H1 (cell line): Measurements from ENCODE around the gene RBM38. TPM values are rescaled to one million over a fixed set of nuclear protein-coding genes. Genes with fewer than 3 reads are reported as not detected.

Experiments
- CTCF ChIA-PET: fragments of 300-600 bp; sonication (Branson Sonifier 250); formaldehyde crosslinking; loops from one replicate; lab custom pipeline; 2021; ENCODE audit not compliant: partially characterized antibody; lab: Charles Lee
- POLR2A ChIA-PET: fragments of 300-600 bp; sonication (Branson Sonifier 250); formaldehyde crosslinking; loops from one replicate; lab custom pipeline; 2021; ENCODE audit warnings: inconsistent platforms; ENCODE audit not compliant: partially characterized antibody; lab: Charles Lee
- DNase-seq, 2 experiments: peaks; one replicate each; pipeline versions ENCODE4 v3.0.0 to v3.0.0-alpha.2; 2010 to 2022; ENCODE audit warnings: low spot score in 2 of 2, low read depth in 1 of 2, mixed read lengths in 1 of 2
- FAIRE-seq: peaks from 2 replicates; lab custom pipeline; 2011; peaks lifted over from hg19 to GRCh38; lab: Jason Lieb, UNC
- H2AFZ ChIP-seq: 2 replicates; pipeline ENCODE4 v1.8.1; 2012; ENCODE audit warnings: low read length, inconsistent platforms
- H2AK5ac ChIP-seq: 2 replicates; pipeline ENCODE4 v1.6.1; 2013; ENCODE audit warnings: low read depth, low read length
- H2BK120ac ChIP-seq: replicated peaks from 2 replicates; pipeline ENCODE3; 2013; ENCODE audit warnings: low read depth, low read length, inconsistent platforms
- H2BK12ac ChIP-seq: 2 replicates; pipeline ENCODE4 v1.6.1; 2013; ENCODE audit warnings: low read depth, low read length
- H2BK15ac ChIP-seq: 2 replicates; pipeline ENCODE4 v1.6.1; 2013; ENCODE audit warnings: low read length
- H2BK20ac ChIP-seq: 2 replicates; pipeline ENCODE4 v1.6.1; 2013; ENCODE audit warnings: low read length
- H2BK5ac ChIP-seq: 2 replicates; pipeline ENCODE4 v1.6.1; 2013; ENCODE audit warnings: low read depth, low read length
- H3K14ac ChIP-seq: 2 replicates; pipeline ENCODE4 v1.6.1; 2013; ENCODE audit warnings: inconsistent platforms; ENCODE audit not compliant: insufficient read length
- H3K18ac ChIP-seq: 2 replicates; pipeline ENCODE4 v1.6.1; 2013; ENCODE audit warnings: low read length; ENCODE audit errors: extremely low read depth
- H3K23ac ChIP-seq: 2 replicates; pipeline ENCODE4 v1.6.1; 2013; ENCODE audit warnings: inconsistent platforms; ENCODE audit not compliant: insufficient read length
- H3K23me2 ChIP-seq: 2 replicates; pipeline ENCODE4 v1.6.1; 2013; ENCODE audit warnings: low read depth, low read length
- H3K27ac ChIP-seq: 2 replicates; pipeline ENCODE4 v1.6.1; 2011; ENCODE audit warnings: low read depth, low read length, inconsistent platforms
- H3K27me3 ChIP-seq, 4 experiments: replicated peaks in 1 of 4; 1 replicate in 1 of 4; 2 replicates in 3 of 4; pipeline versions ENCODE4 v1.6.1 to v1.8.1; 2011 to 2013; ENCODE audit warnings: low read length in 3 of 4, mild to moderate bottlenecking in 3 of 4, inconsistent platforms in 2 of 4, mixed read lengths in 2 of 4, moderate library complexity in 1 of 4; ENCODE audit not compliant: control insufficient read depth in 3 of 4, insufficient read depth in 3 of 4; ENCODE audit errors: extremely low read depth in 1 of 4
- H3K36me3 ChIP-seq, 4 experiments: 2 replicates each; pipeline versions ENCODE4 v1.6.1 to v1.8.1; 2011 to 2013; ENCODE audit warnings: mild to moderate bottlenecking in 4 of 4, low read length in 3 of 4, moderate library complexity in 2 of 4, control low read depth in 1 of 4, inconsistent platforms in 1 of 4; ENCODE audit not compliant: insufficient read depth in 4 of 4, control insufficient read depth in 2 of 4
- H3K4ac ChIP-seq: replicated peaks from 2 replicates; pipeline ENCODE3; 2013; ENCODE audit warnings: low read length, low read depth, mixed read lengths, inconsistent platforms; ENCODE audit not compliant: insufficient read length
- H3K4me1 ChIP-seq, 4 experiments: replicated peaks in 1 of 4; 1 replicate in 1 of 4; 2 replicates in 3 of 4; pipeline versions ENCODE4 v1.6.1 to v1.8.1; 2011 to 2013; ENCODE audit warnings: low read length in 3 of 4, inconsistent platforms in 2 of 4, mixed read lengths in 1 of 4; ENCODE audit not compliant: insufficient read depth in 4 of 4, control insufficient read depth in 3 of 4
- H3K4me2 ChIP-seq, 2 experiments: 2 replicates each; pipeline versions ENCODE4 v1.6.1 to v1.8.1; 2011 to 2013; ENCODE audit warnings: low read depth in 2 of 2, low read length in 2 of 2, control low read depth in 1 of 2, inconsistent platforms in 1 of 2, mild to moderate bottlenecking in 1 of 2; ENCODE audit not compliant: insufficient read depth in 1 of 2
- H3K4me3 ChIP-seq, 4 experiments: fragments of 200-600, 300-600 bp in 1 of 4; sonication (generic), shearing (Covaris generic), sonication (Bioruptor Twin) in 1 of 4; 2 replicates each; pipeline versions ENCODE4 v1.5.1 to v1.8.1; 2011 to 2016; ENCODE audit warnings: low read length in 4 of 4, low read depth in 3 of 4, control low read depth in 2 of 4, inconsistent platforms in 2 of 4, mild to moderate bottlenecking in 2 of 4, mixed read lengths in 1 of 4, moderate library complexity in 1 of 4; ENCODE audit not compliant: insufficient read depth in 2 of 4; ENCODE audit errors: extremely low read depth in 1 of 4
- H3K56ac ChIP-seq: replicated peaks from 2 replicates; pipeline ENCODE3; 2013; ENCODE audit warnings: low read depth, mild to moderate bottlenecking, mixed read lengths, low read length, inconsistent platforms; ENCODE audit not compliant: insufficient read length
- H3K79me1 ChIP-seq: 2 replicates; pipeline ENCODE4 v1.6.1; 2013; ENCODE audit warnings: low read depth, low read length, control low read depth
- H3K79me2 ChIP-seq, 2 experiments: 2 replicates each; pipeline versions ENCODE4 v1.6.1 to v1.8.1; 2012 to 2013; ENCODE audit warnings: low read length in 2 of 2, mild to moderate bottlenecking in 2 of 2, inconsistent platforms in 1 of 2; ENCODE audit not compliant: insufficient read depth in 2 of 2, control insufficient read depth in 1 of 2
- H3K9ac ChIP-seq, 4 experiments: replicated peaks in 1 of 4; 1 replicate in 1 of 4; 2 replicates in 3 of 4; pipeline versions ENCODE4 v1.6.1 to v1.8.1; 2011 to 2013; ENCODE audit warnings: low read depth in 3 of 4, low read length in 3 of 4, control low read depth in 2 of 4, mild to moderate bottlenecking in 2 of 4, moderate library complexity in 2 of 4, inconsistent platforms in 1 of 4; ENCODE audit errors: extremely low read depth in 1 of 4
- H3K9me3 ChIP-seq, 2 experiments: 2 replicates each; pipeline versions ENCODE4 v1.6.1 to v1.8.1; 2012 to 2013; ENCODE audit warnings: mild to moderate bottlenecking in 2 of 2, moderate library complexity in 2 of 2, control low read depth in 1 of 2, inconsistent platforms in 1 of 2, low read depth in 1 of 2, low read length in 1 of 2, mixed read lengths in 1 of 2; ENCODE audit not compliant: insufficient read depth in 2 of 2
- H4K20me1 ChIP-seq, 2 experiments: replicated peaks in 1 of 2; 2 replicates each; pipeline versions ENCODE3 to v1.8.1; 2011 to 2013; ENCODE audit warnings: inconsistent platforms in 2 of 2, low read length in 2 of 2, mild to moderate bottlenecking in 1 of 2; ENCODE audit not compliant: insufficient read depth in 2 of 2, control insufficient read depth in 1 of 2
- H4K5ac ChIP-seq: 2 replicates; pipeline ENCODE4 v1.6.1; 2013; ENCODE audit warnings: low read length, low read depth, mixed read lengths, inconsistent platforms; ENCODE audit not compliant: insufficient read length
- H4K8ac ChIP-seq: 2 replicates; pipeline ENCODE4 v1.8.0; 2013; ENCODE audit warnings: mild to moderate bottlenecking, moderate library complexity, low read length, inconsistent platforms; ENCODE audit not compliant: insufficient read depth; ENCODE audit errors: extremely low read depth
- H4K91ac ChIP-seq: replicated peaks from 2 replicates; pipeline ENCODE3; 2013; ENCODE audit warnings: low read length, mixed read lengths, inconsistent platforms; ENCODE audit not compliant: insufficient read length
- BRCA1 ChIP-seq: IDR thresholded peaks from 2 replicates; pipeline ENCODE4 v1.6.1; 2012; ENCODE audit warnings: low read depth, low read length, improper control_type of control experiment
- FOSL1 ChIP-seq: IDR thresholded peaks from 2 replicates; pipeline ENCODE4 v1.6.1; 2011; ENCODE audit warnings: mild to moderate bottlenecking, low read depth, low read length, moderate library complexity; ENCODE audit not compliant: insufficient read depth
- RFX5 ChIP-seq: IDR thresholded peaks from 2 replicates; pipeline ENCODE4 v1.6.1; 2011; ENCODE audit warnings: low read depth, low read length, improper control_type of control experiment, borderline replicate concordance
- TAF1 ChIP-seq: IDR thresholded peaks from 2 replicates; pipeline ENCODE4 v1.6.1; 2011; ENCODE audit warnings: mild to moderate bottlenecking, low read depth, low read length
- TAF7 ChIP-seq: optimal IDR thresholded peaks from 2 replicates; pipeline ENCODE3; 2011; ENCODE audit warnings: low read depth, mild to moderate bottlenecking, inconsistent platforms, low read length, moderate library complexity, borderline replicate concordance
- TCF12 ChIP-seq: IDR thresholded peaks from 2 replicates; pipeline ENCODE4 v1.6.1; 2011; ENCODE audit warnings: low read depth, mild to moderate bottlenecking, low read length
- TEAD4 ChIP-seq: IDR thresholded peaks from 2 replicates; pipeline ENCODE4 v1.6.1; 2012; ENCODE audit warnings: low read depth, low read length, inconsistent platforms, mixed read lengths
- WGBS, 2 experiments: shearing (Covaris generic) in 1 of 2; methylation state at CpG; one replicate each; pipeline versions ENCODE4 v1.1.6 to v1.1.7; 2013 to 2015; ENCODE audit warnings: low lambda C conversion rate in 2 of 2, mixed read lengths in 2 of 2, inconsistent platforms in 1 of 2, low coverage in 1 of 2, missing lambda C conversion rate in 1 of 2; ENCODE audit not compliant: insufficient replicate concordance in 2 of 2, insufficient coverage in 1 of 2, insufficient read length in 1 of 2; ENCODE audit errors: extremely low coverage in 1 of 2, missing lambda C conversion rate in 1 of 2; 5-methylcytosine and 5-hydroxymethylcytosine counted together
- polyA plus RNA-seq, 7 experiments: library from polyadenylated mRNA; depleted of rRNA in 3 of 7; stranded (reverse) in 5 of 7; unstranded in 2 of 7; fragments of >200 nt in 5 of 7; fragments of 200-250 nt in 2 of 7; gene quantifications; 1 replicate in 5 of 7; 2 replicates in 1 of 7; 4 replicates in 1 of 7; pipeline versions ENCODE4 v1.2.1 to v1.2.3, GENCODE V29; 2011 to 2013; ENCODE audit warnings: missing spikeins in 2 of 7, mixed read lengths in 2 of 7
- total RNA-seq: library from RNA; stranded (reverse); fragmentation: NEBNext Ultra II Directional; extraction: Animal tissue kit (Norgen Biotek cat#: 25700); gene quantifications from 2 replicates; pipeline ENCODE4 v1.2.1, GENCODE V29; 2021
- TF ChIP-seq, protein P1 (sequence below), 3 experiments: IDR thresholded peaks; 1 replicate in 2 of 3; 2 replicates in 1 of 3; pipeline versions ENCODE4 v1.5.1 to v1.6.1; 2011; ENCODE audit warnings: low read length in 3 of 3, mild to moderate bottlenecking in 3 of 3, inconsistent platforms in 2 of 3, low read depth in 1 of 3, moderate library complexity in 1 of 3; ENCODE audit not compliant: insufficient read depth in 1 of 3; ENCODE audit errors: control extremely low read depth in 1 of 3

RBM38 gene
- total and polyA plus RNA-seq, 2 of the 8 experiments (the other 6 are each of a cell fraction or from before 2014, with no cell fraction given), result 57.7 to 109 TPM

DNA sequence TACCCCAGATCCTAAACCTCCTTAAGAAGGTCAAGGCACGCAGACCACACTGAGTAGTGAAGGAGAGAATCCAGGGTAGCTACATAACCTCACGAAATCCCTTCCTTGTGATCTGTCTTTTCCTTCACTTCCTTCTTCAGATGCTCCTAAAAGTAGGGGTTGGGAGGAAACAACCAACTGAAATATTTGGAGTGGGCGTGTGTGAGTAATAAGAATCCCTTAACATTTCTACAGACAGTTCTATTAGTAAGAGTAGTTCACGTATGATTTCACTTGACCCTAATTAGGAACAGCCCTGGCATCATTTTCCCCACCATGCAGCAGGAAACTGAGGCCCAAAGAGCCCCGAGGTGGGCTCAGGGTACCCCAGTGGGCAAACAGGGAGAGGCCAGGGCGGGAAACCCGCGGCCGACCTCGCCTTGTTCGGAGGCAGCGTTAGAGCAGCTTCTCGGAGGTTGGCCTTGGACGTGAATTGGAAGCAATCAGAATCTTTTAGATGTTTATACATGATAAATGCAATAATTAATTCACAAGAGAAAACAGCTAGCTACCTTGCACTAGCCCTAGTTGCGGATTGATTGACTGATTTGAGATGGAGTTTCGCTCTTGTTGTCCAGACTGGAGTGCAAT lies 41.0 kb upstream of the RBM38 start:
- H3K18ac ChIP-seq, result no peak overlapping the region
- ChIA-PET CTCF (interaction anchor here (1.0 to 6.5 kb wide), 7 partner anchors 17 to 260 kb away, joined by 3 to 83 read pairs (median 6); partner anchors contain the start of gene SPO11), POLR2A (interaction anchor here (3.4 kb wide), 1 partner anchor 40 kb away, joined by 10 read pairs; the partner anchor contains the start of gene RBM38)
- H2BK15ac ChIP-seq, result no peak overlapping the region
- H3K4me1 ChIP-seq, result peaks cover 0 to 9% (median 4%) of the 10 kb centered on the region in 4 experiments; a peak in 5 of 7 replicates
- TF ChIP-seq TAF1 (no peak), TCF12 (no peak), RFX5 (no peak), FOSL1 (no peak), BRCA1 (no peak), TEAD4 (no peak), TAF7 (no peak)
- TF ChIP-seq, protein P1, sequence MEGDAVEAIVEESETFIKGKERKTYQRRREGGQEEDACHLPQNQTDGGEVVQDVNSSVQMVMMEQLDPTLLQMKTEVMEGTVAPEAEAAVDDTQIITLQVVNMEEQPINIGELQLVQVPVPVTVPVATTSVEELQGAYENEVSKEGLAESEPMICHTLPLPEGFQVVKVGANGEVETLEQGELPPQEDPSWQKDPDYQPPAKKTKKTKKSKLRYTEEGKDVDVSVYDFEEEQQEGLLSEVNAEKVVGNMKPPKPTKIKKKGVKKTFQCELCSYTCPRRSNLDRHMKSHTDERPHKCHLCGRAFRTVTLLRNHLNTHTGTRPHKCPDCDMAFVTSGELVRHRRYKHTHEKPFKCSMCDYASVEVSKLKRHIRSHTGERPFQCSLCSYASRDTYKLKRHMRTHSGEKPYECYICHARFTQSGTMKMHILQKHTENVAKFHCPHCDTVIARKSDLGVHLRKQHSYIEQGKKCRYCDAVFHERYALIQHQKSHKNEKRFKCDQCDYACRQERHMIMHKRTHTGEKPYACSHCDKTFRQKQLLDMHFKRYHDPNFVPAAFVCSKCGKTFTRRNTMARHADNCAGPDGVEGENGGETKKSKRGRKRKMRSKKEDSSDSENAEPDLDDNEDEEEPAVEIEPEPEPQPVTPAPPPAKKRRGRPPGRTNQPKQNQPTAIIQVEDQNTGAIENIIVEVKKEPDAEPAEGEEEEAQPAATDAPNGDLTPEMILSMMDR (IDR thresholded peaks at IDR 0.05; ENCODE audit: control extremely low read depth in 1 of 3, insufficient read depth in 1 of 3, low read depth in 1 of 3, low read length in 3 of 3), result no peak
- H3K4me2 ChIP-seq, result peak overlapping the region in 1 of 2 experiments; percentile 85; a peak in 1 of 4 replicates
- no peak overlapping the region for H3K14ac ChIP-seq
- peaks cover 10 to 25% (median 16%) of the 10 kb centered on the region in 4 experiments for H3K36me3 ChIP-seq
- peaks cover 5% of the 10 kb centered on the region; the same call in 1 of the 2 replicates for H3K23me2 ChIP-seq
- no peak overlapping the region for H2BK5ac ChIP-seq
- peaks cover 17% of the 10 kb centered on the region for H3K79me1 ChIP-seq
- H2BK20ac ChIP-seq, result no peak overlapping the region
- no peaks in the 10 kb centered on the region for H3K9me3 ChIP-seq
- H2BK120ac ChIP-seq, result no peak overlapping the region
- FAIRE-seq (no peak), DNase-seq (no peak)
- H3K56ac ChIP-seq, result no peak overlapping the region
- H4K5ac ChIP-seq, result no peak overlapping the region
- H2AFZ ChIP-seq, result no peak overlapping the region
- H3K27me3 ChIP-seq, result no peaks in the 10 kb centered on the region
- no peak overlapping the region for H2BK12ac ChIP-seq
- no peak overlapping the region for H3K4ac ChIP-seq
- 94% methylated on average over 16 of the region's 16 CpGs; no CpG with 5 or more reads in 1 of the 2 experiments for WGBS, 2 experiments
- no peak overlapping the region for H4K8ac ChIP-seq
- H3K79me2 ChIP-seq, result peaks cover 17 to 33% of the 10 kb centered on the region in 2 experiments
- H3K23ac ChIP-seq, result no peak overlapping the region
- no peak overlapping the region for H4K91ac ChIP-seq
- no peak overlapping the region for H2AK5ac ChIP-seq
- no peak overlapping the region for H3K4me3 ChIP-seq
- H3K27ac ChIP-seq, result no peak overlapping the region
- no peak overlapping the region for H3K9ac ChIP-seq
- H4K20me1 ChIP-seq, result peaks cover 0 to 3% of the 10 kb centered on the region in 2 experiments
